Parathyroid adenoma (tissue), 2 donors: ENCODE data around the gene KRTAP5-6.

Experiments used
- H2AFZ ChIP-seq: fragments of 300-600 bp; sonication (generic); one replicate; pipeline ENCODE4 v1.7.0; 2017; ENCODE audit warnings: antibody characterized with exemption, mild to moderate bottlenecking
- H3K27ac ChIP-seq: fragments of 300-600 bp; sonication (generic); one replicate; pipeline ENCODE4 v1.7.0; 2017
- H3K27me3 ChIP-seq: fragments of 300-600 bp; sonication (generic); one replicate; pipeline ENCODE4 v1.7.0; 2017; ENCODE audit warnings: low read length; ENCODE audit not compliant: control insufficient read depth, insufficient read depth
- H3K36me3 ChIP-seq: fragments of 300-600 bp; sonication (generic); one replicate; pipeline ENCODE4 v1.7.0; 2017; ENCODE audit warnings: low read length; ENCODE audit not compliant: control insufficient read depth, insufficient read depth
- H3K4me1 ChIP-seq: fragments of 300-600 bp; sonication (generic); one replicate; pipeline ENCODE4 v1.7.0; 2017; ENCODE audit warnings: control low read depth
- H3K4me2 ChIP-seq: fragments of 300-600 bp; sonication (generic); one replicate; pipeline ENCODE4 v1.7.0; 2017; ENCODE audit warnings: low read length
- H3K4me3 ChIP-seq: fragments of 300-600 bp; sonication (generic); one replicate; pipeline ENCODE4 v1.7.0; 2017; ENCODE audit warnings: low read depth, low read length
- H3K79me2 ChIP-seq: fragments of 300-600 bp; sonication (generic); one replicate; pipeline ENCODE4 v1.7.0; 2017; ENCODE audit warnings: control low read depth
- H3K9ac ChIP-seq: fragments of 300-600 bp; sonication (generic); one replicate; pipeline ENCODE4 v1.7.0; 2017; ENCODE audit warnings: mild to moderate bottlenecking
- H3K9me3 ChIP-seq: fragments of 300-600 bp; sonication (generic); one replicate; pipeline ENCODE4 v1.7.0; 2017; ENCODE audit warnings: low read length; ENCODE audit not compliant: control insufficient read depth
- CTCF ChIP-seq: fragments of 300-600 bp; sonication (generic); IDR thresholded peaks from one replicate; pipeline ENCODE4 v1.7.0; 2017; ENCODE audit warnings: antibody characterized with exemption, mild to moderate bottlenecking
- donor health status: primary hyperparathyroidism.

The KRTAP5-6 gene

GRCh38 chr11:1737080-1737757 is 40.2 kb downstream of the KRTAP5-6 start:
- H2AFZ ChIP-seq, result no peak overlapping the region
- H3K4me2 ChIP-seq, result no peak overlapping the region
- H3K27me3 ChIP-seq, result no peaks in the 10 kb centered on the region

GRCh38 chr11:1738380-1738779 is 41.4 kb downstream of the KRTAP5-6 start:
- TF ChIP-seq CTCF, result no peak
- Histone ChIP-seq H2AFZ (no peak overlapping the region), H3K79me2 (no peaks in the 10 kb centered on the region), H3K4me2 (no peak overlapping the region), H3K4me1 (no peaks in the 10 kb centered on the region), H3K27ac (no peak overlapping the region), H3K9me3 (no peaks in the 10 kb centered on the region), H3K27me3 (no peaks in the 10 kb centered on the region), H3K36me3 (no peaks in the 10 kb centered on the region), H3K9ac (no peak overlapping the region), H3K4me3 (no peak overlapping the region)

More at GRCh38 chr11:1737080-1737757, 40.2 kb downstream of the KRTAP5-6 start:
- Histone ChIP-seq H3K36me3 (no peaks in the 10 kb centered on the region), H3K9me3 (no peaks in the 10 kb centered on the region), H3K4me3 (no peak overlapping the region), H3K4me1 (no peaks in the 10 kb centered on the region), H3K27ac (no peak overlapping the region), H3K9ac (no peak overlapping the region), H3K79me2 (no peaks in the 10 kb centered on the region)
- no peak for TF ChIP-seq CTCF

- Histone ChIP-seq H3K4me2 (no peak overlapping the region), H3K79me2 (no peaks in the 10 kb centered on the region), H3K9me3 (no peaks in the 10 kb centered on the region), H3K9ac (no peak overlapping the region), H3K27me3 (no peaks in the 10 kb centered on the region), H3K4me1 (peaks cover 2% of the 10 kb centered on the region), H3K36me3 (no peaks in the 10 kb centered on the region), H2AFZ (no peak overlapping the region), H3K4me3 (no peak overlapping the region), H3K27ac (no peak overlapping the region)
- no peak for TF ChIP-seq CTCF
Observed at GRCh38 chr11:1739576-1739975, 42.6 kb downstream of the KRTAP5-6 start.

GRCh38 chr11:1740786-1741530 is 44.0 kb downstream of the KRTAP5-6 start:
- H3K9ac ChIP-seq, result no peak overlapping the region

More at GRCh38 chr11:1740786-1741530, 44.0 kb downstream of the KRTAP5-6 start:
- Histone ChIP-seq H2AFZ (no peak overlapping the region), H3K4me3 (no peak overlapping the region), H3K79me2 (no peaks in the 10 kb centered on the region), H3K9me3 (no peaks in the 10 kb centered on the region), H3K4me1 (peaks cover 2% of the 10 kb centered on the region), H3K27me3 (no peaks in the 10 kb centered on the region), H3K4me2 (no peak overlapping the region), H3K36me3 (no peaks in the 10 kb centered on the region), H3K27ac (no peak overlapping the region)
- no peak for TF ChIP-seq CTCF
